GM21529 (cell line): ENCODE results near the gene OR7G3.

Experiments
- ATAC-seq: cut with Tn5 transposase; IDR thresholded peaks from one replicate; pipeline ENCODE4 v1.9.1; 2021; ENCODE audit not compliant: unreplicated experiment

OR7G3 gene

GRCh38 chr19:9126900-9127405 lies at the start of gene OR7G3:
Gene OR7G3 (minus strand): TSS chr19:9126950. CDS start chr19:9126950, 0 bp downstream.
- ATAC-seq: no peak

DNA sequence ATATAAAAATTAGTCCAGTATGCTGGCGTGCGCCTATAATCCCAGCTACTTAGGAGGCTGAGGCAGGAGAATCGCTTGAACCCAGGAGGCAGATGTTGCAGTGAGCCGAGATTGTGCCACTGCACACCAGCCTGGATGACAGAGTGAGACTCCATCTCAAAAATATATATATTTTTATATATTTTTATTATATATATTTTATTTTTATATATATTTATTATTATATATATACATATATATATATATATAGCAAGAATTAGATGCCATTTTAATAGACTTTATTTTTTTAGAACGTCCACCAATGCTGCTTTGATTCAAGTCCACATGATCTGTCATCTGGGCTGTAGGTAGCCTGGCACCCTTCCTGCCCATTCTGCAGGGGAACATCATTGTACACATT lies 48.6 kb upstream of the OR7G3 start:
- ATAC-seq: no peak

DNA sequence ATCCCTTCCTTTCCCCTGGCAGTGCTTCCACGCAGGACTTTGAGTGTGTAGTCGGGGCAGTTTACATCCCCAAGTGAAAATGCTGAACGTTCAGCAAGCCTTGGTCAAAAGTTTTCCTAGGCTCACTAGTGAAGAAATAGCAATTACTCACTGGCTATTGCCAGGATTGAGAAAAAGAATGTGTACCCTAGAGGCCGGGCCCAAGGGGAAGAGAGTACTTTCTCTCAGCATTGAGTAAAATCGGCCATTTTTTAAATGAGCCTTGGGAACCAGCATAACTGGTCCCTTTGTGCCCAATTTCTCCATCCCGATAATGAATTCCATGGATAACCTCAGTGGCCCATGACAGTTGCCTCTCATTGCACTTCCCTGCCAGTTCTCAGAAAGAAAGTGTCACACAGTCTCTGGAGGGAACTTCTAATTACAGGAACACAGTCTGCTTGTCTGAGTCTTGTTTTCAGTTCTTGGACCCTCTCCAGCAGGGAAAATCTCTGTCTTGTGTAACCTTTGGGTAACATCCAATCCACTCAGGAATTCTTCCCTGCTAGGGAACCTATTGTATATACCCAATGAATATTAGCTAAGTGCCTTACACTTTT lies 44.7 kb upstream of the OR7G3 start:
- ATAC-seq: no peak

- no peak for ATAC-seq
These were observed 40.1 kb upstream of the OR7G3 start for GRCh38 chr19:9166846-9167245.

GRCh38 chr19:9165261-9165660 lies 38.5 kb upstream of the OR7G3 start:
- no peak for ATAC-seq

DNA sequence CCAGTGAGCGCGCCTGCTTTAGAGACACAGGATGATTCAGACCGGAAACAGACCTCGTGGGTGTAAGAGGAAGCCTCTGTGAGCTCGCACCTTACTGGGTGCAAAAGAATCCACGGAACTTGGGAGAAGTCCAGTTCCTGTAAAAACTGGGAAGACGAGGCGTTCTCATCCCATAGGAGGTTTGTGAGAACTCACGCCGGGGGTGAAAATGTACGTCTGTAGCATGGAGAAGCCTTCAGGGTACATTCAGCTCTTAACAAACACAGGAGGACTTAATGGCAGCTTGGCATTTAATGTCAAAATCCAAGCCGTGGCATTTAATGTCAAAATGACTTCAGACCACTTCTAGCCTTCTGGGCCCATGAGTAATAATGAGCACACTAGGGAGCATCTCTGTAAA lies 34.7 kb upstream of the OR7G3 start:
- no peak for ATAC-seq

DNA sequence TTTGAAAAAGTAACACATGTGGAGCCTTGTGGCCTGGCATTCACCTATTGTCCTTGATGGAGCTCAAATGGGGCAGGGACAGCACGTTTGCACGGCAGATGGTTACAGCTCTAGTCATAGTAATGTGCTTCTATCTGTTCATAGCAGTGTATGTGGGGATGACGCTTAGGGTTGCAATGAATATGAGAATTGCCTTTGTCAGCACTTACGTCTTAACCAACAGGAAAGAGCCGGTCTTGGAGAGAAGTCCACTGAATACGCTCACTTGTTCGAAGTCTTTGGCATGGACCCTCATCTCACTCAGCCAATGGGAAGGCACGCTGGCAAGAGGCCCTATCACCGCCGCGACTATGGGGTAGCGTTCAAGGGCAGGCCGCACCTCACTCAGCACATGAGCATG lies 33.1 kb upstream of the OR7G3 start:
- no peak for ATAC-seq

GRCh38 chr19:9156304-9156703 lies 29.6 kb upstream of the OR7G3 start:
- ATAC-seq: no peak

GRCh38 chr19:9155591-9155990 lies 28.8 kb upstream of the OR7G3 start:
- no peak for ATAC-seq

DNA sequence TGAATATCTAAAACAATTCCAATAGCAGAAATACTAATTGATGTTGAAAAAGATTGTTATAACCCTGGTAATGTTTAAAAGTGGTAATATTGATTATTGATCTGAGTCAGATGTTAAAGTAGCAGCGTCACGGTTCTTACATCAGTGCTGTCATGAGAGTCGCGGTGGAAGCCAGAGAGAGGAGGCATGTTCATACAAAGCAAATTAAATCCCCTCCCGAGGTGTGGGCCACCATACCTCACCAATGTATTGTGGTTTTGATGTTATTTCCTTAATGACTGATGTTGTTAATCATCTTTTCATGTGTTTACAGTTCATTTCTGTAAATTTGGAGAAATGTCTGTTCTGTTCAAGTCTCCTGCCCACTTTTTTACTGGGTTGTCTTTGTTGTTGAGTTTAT lies 24.6 kb upstream of the OR7G3 start:
- no peak for ATAC-seq

DNA sequence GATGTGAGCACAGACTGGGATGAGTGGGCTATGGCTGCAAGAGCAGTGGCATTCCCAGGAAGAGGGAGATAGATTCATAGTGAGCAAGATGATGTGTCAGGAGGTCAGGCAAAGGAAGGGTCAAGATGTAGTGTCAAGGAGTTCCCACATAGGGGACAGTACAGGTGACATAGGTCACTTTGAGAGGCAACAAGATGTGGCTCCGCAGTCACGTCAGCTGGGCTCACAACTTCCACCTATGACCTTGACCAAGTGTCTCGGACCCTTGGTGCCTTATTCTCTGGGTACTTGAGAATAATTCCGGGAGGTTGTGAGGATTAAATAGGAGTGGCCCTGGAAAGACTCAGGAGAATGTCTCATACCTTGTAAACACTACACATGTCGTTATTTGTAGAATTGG lies 23.9 kb upstream of the OR7G3 start:
- no peak for ATAC-seq

DNA sequence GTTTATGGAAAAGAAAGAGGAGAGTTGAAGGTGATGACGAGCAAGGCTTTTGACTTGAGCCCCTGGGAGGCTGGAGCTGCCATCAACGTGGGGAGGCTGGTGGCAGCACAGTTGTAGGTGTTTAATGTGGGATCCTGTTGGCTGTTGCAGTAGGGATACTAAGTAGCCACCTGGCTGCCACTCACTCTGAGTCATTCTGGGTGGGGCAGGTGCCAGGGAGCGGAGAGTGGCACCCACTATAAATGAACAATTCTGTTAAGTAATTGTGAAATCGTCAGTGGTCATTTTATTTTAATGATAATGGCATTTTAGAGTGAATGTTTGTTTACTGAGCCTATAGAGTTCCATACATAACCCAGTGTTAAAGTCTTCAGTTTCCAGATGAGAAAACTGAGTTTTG lies 23.2 kb upstream of the OR7G3 start:
- ATAC-seq: no peak

GRCh38 chr19:9148697-9149096 lies 21.9 kb upstream of the OR7G3 start:
- no peak for ATAC-seq

- no peak for ATAC-seq
These were observed 20.1 kb upstream of the OR7G3 start for GRCh38 chr19:9146882-9147281.

GRCh38 chr19:9144920-9145319 lies 18.2 kb upstream of the OR7G3 start:
- no peak for ATAC-seq

GRCh38 chr19:9140159-9140874 lies 13.6 kb upstream of the OR7G3 start, which contains the start of gene ZNF317:
Gene ZNF317 (plus strand): TSS chr19:9140397. CDS start chr19:9156017, 15,620 bp downstream.
- ATAC-seq: peak; percentile 97

- no peak for ATAC-seq
These were observed 12.9 kb upstream of the OR7G3 start for GRCh38 chr19:9139609-9140158.

- ATAC-seq: no peak
These were observed 5.7 kb upstream of the OR7G3 start for GRCh38 chr19:9132422-9132821.

GRCh38 chr19:9130965-9131364 lies 4.2 kb upstream of the OR7G3 start:
- ATAC-seq: no peak

GRCh38 chr19:9128171-9128570 lies 1.4 kb upstream of the OR7G3 start:
- no peak for ATAC-seq

GRCh38 chr19:9116547-9116946 lies 10.2 kb downstream of the OR7G3 start:
- ATAC-seq: no peak

GRCh38 chr19:9115307-9115813 lies 11.4 kb downstream of the OR7G3 start, which contains the start of gene OR7G1:
Gene OR7G1 (minus strand): TSS chr19:9115763. CDS start chr19:9115763, 0 bp downstream.
- ATAC-seq: no peak
